ENCODE data around the gene CSNK1A1.
"Not testable (repeated sequence)": the region's sequence is repeated elsewhere in the genome, so short reads cannot be mapped to it uniquely, and the experiment has no call there.

Gene CSNK1A1

GRCh38 chr5:149518620-149519019 is 32.6 kb downstream of the CSNK1A1 start:
- H3K4me3 ChIP-seq (ENCODE audit: low read length), result no peak overlapping the region
- TF ChIP-seq, protein P1, sequence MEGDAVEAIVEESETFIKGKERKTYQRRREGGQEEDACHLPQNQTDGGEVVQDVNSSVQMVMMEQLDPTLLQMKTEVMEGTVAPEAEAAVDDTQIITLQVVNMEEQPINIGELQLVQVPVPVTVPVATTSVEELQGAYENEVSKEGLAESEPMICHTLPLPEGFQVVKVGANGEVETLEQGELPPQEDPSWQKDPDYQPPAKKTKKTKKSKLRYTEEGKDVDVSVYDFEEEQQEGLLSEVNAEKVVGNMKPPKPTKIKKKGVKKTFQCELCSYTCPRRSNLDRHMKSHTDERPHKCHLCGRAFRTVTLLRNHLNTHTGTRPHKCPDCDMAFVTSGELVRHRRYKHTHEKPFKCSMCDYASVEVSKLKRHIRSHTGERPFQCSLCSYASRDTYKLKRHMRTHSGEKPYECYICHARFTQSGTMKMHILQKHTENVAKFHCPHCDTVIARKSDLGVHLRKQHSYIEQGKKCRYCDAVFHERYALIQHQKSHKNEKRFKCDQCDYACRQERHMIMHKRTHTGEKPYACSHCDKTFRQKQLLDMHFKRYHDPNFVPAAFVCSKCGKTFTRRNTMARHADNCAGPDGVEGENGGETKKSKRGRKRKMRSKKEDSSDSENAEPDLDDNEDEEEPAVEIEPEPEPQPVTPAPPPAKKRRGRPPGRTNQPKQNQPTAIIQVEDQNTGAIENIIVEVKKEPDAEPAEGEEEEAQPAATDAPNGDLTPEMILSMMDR (conservative IDR thresholded peaks at IDR 0.05; ENCODE audit: low read length), result no peak
- no peak for DNase-seq (ENCODE audit: low read depth)

DNA sequence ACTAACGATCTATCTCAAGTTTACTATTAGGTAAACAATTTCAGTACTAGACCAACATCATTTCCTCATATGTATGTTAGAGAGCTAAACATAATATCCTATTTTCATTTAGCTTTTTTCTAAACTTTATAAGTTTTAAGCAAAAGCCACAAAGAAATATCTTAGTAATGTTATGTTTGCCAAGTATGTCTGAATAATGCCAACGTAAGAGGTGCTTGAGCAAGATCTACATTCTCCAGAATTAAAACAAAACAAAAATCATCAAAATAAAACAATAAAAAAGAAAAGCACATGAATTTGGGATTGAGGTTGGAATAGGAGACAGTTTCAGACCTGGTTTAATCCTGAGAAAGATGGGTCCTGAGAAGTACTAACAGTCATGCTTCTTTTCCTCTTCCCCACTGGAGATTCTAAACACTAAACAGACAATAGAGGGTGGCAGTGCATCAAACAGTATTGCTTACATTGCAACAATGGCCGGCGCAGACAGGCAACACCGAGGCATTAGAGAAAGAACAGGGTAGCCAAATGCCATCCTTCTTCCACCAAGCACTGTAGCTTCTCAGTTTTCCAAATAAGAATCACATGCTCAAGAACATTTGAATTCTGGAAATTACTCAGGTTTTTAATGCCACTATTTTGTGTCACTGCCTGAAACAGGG is 33.6 kb downstream of the CSNK1A1 start:
- H3K4me3 ChIP-seq (ENCODE audit: low read length), result no peak overlapping the region
- TF ChIP-seq, protein P1 (conservative IDR thresholded peaks at IDR 0.05; ENCODE audit: low read length), result no peak; the same call in 1 of the 2 replicates
- DNase-seq (ENCODE audit: low read depth), result peak; percentile 70

DNA sequence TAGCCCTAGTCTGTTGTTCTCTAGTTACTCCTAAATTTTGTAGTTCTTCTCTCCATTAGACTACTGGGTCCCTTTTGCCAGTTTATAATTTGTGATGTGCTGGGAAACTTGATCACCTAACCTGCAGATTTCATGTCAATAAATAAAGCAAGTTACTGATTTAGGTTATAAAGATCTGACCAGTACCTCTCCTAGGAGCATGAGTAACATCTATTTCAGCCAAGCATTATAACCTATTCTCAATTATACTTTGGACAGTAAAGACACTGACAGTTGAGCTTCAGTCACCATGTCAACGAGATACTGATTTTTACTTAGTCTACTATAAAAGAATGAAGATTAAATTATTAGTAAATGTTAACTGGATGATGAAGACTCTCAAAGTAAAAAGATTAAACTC is 36.7 kb downstream of the CSNK1A1 start:
- DNase-seq (ENCODE audit: low read depth), result no peak
- TF ChIP-seq, protein P1 (conservative IDR thresholded peaks at IDR 0.05; ENCODE audit: low read length), result no peak
- no peak overlapping the region for H3K4me3 ChIP-seq (ENCODE audit: low read length)

DNA sequence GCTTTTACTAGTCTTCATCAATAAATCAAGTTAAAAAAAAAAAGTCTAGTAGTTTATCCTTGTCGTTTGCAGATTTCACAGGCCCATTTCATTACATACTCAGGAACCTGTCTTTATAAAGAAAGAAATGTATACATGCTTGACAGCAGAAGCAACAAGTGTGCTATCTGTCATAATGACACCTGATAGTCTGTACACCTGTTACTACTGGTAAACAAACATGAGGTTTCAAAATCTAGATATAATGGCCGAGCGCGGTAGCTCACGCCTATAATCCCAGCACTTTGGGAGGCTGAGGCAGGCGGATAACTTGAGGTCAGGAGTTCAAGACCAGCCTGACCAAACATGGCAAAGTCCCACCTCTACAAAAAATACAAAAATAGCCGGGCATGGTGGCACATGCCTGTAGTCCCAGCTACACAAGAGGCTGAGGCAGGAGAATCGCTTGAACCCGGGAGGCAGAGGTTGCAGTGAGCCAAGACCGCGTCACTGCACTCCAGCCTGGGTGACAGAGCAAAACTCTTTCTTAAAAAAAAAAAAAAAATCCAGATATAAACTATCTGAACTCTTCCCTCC is 37.8 kb downstream of the CSNK1A1 start:
- not testable (repeated sequence) for DNase-seq (ENCODE audit: low read depth); H3K4me3 ChIP-seq (ENCODE audit: low read length)

GRCh38 chr5:149510136-149510535 is 41.1 kb downstream of the CSNK1A1 start:
- TF ChIP-seq, protein P1 (conservative IDR thresholded peaks at IDR 0.05; ENCODE audit: low read length), result no peak
- no peak for DNase-seq (ENCODE audit: low read depth)
- H3K4me3 ChIP-seq (ENCODE audit: low read length), result no peak overlapping the region

GRCh38 chr5:149504677-149505076 is 46.6 kb downstream of the CSNK1A1 start:
- H3K4me3 ChIP-seq (ENCODE audit: low read length), result no peak overlapping the region
- DNase-seq (ENCODE audit: low read depth), result no peak
- TF ChIP-seq, protein P1 (conservative IDR thresholded peaks at IDR 0.05; ENCODE audit: low read length), result no peak

- TF ChIP-seq, protein P1 (conservative IDR thresholded peaks at IDR 0.05; ENCODE audit: low read length), result no peak
- no peak overlapping the region for H3K4me3 ChIP-seq (ENCODE audit: low read length)
- DNase-seq (ENCODE audit: low read depth), result peak; percentile 29
Observed at GRCh38 chr5:149503006-149503405, 48.2 kb downstream of the CSNK1A1 start.

Data from AG10803 (cell line).